Measurements from ENCODE around the gene CD3E. TPM values are rescaled to one million over a fixed set of nuclear protein-coding genes. Genes with fewer than 3 reads are reported as not detected.

CD3E gene
- total RNA-seq, 6 donors from 2014 or later: 3.9 to 13.6 (median 9.1) TPM

- Histone ChIP-seq H3K9me3 (no peaks in the 10 kb centered on the region), H3K27me3 (no peaks in the 10 kb centered on the region), H3K4me1 (peaks cover 0 to 19% (median 9%) of the 10 kb centered on the region in 4 donors), H3K36me3 (no peaks in the 10 kb centered on the region), H3K27ac (no peak overlapping the region), H3K4me3 (no peak overlapping the region)
- TF ChIP-seq, protein P1, sequence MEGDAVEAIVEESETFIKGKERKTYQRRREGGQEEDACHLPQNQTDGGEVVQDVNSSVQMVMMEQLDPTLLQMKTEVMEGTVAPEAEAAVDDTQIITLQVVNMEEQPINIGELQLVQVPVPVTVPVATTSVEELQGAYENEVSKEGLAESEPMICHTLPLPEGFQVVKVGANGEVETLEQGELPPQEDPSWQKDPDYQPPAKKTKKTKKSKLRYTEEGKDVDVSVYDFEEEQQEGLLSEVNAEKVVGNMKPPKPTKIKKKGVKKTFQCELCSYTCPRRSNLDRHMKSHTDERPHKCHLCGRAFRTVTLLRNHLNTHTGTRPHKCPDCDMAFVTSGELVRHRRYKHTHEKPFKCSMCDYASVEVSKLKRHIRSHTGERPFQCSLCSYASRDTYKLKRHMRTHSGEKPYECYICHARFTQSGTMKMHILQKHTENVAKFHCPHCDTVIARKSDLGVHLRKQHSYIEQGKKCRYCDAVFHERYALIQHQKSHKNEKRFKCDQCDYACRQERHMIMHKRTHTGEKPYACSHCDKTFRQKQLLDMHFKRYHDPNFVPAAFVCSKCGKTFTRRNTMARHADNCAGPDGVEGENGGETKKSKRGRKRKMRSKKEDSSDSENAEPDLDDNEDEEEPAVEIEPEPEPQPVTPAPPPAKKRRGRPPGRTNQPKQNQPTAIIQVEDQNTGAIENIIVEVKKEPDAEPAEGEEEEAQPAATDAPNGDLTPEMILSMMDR (IDR thresholded peaks at IDR 0.05): no peak
- TF ChIP-seq POLR2AphosphoS5 (IDR thresholded peaks at IDR 0.05) (no peak), EP300 (IDR thresholded peaks at IDR 0.05) (no peak), POLR2A (IDR thresholded peaks at IDR 0.05) (no peak)
- 73 to 84% methylated on average over 1 of the region's 1 CpG for WGBS, 2 donors
- DNase-seq (no peak), ATAC-seq (ENCODE audit: low FRiP score in 2 of 2) (no peak)
Measured at GRCh38 chr11:118281284-118281683, 23.2 kb upstream of the CD3E start.

- H3K27ac ChIP-seq: no peak overlapping the region
- H3K4me1 ChIP-seq: peaks cover 0 to 7% (median 2%) of the 10 kb centered on the region in 4 donors
- H3K36me3 ChIP-seq: no peaks in the 10 kb centered on the region
- TF ChIP-seq EP300 (IDR thresholded peaks at IDR 0.05) (no peak), POLR2A (IDR thresholded peaks at IDR 0.05) (no peak), POLR2AphosphoS5 (IDR thresholded peaks at IDR 0.05) (no peak)
- TF ChIP-seq, protein P1 (IDR thresholded peaks at IDR 0.05): no peak
- H3K4me3 ChIP-seq: no peak overlapping the region
- no peak for DNase-seq
- WGBS, 2 donors: 77 to 78% methylated on average over 6 of the region's 6 CpGs
- H3K27me3 ChIP-seq: no peaks in the 10 kb centered on the region
- ATAC-seq (ENCODE audit: low FRiP score in 2 of 2): no peak
- no peaks in the 10 kb centered on the region for H3K9me3 ChIP-seq
Measured at GRCh38 chr11:118282606-118283005, 21.9 kb upstream of the CD3E start.

DNA sequence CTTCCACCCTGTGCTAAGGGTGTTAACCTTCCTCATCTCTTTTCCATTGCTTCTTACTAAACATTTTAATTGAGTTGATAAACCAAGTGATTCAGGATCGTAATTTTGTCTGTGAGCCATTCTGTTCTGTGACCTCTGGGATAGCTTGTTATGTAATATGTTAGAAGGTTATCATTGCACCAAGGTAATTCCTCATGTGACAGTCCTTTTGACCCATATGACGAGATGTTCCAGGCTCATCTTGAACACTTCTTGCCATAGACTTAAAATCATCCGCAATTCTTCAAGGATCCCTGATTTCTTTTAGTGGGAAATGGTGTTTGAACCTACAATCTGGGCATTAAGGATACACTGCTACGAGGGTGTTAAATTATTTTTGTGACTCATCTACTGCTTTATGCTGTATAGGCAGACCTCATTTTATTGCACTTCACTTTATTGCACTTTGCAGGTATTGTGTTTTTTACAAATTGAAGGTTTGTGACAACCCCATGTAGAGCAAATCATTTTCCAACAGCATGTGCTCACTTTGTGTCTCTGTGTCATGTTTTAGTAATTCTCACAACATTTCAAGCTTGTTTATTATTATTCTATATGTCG lies 21.4 kb upstream of the CD3E start:
- no peak overlapping the region for H3K27ac ChIP-seq
- no peak for DNase-seq
- H3K9me3 ChIP-seq: no peaks in the 10 kb centered on the region
- H3K27me3 ChIP-seq: no peaks in the 10 kb centered on the region
- H3K4me1 ChIP-seq: peaks cover 0 to 3% (median 0%) of the 10 kb centered on the region in 4 donors
- TF ChIP-seq, protein P1 (IDR thresholded peaks at IDR 0.05): no peak
- TF ChIP-seq POLR2A (IDR thresholded peaks at IDR 0.05) (no peak), POLR2AphosphoS5 (IDR thresholded peaks at IDR 0.05) (no peak), EP300 (IDR thresholded peaks at IDR 0.05) (no peak)
- no peak overlapping the region for H3K4me3 ChIP-seq
- 83 to 87% methylated on average over 5 of the region's 5 CpGs for WGBS, 2 donors
- no peaks in the 10 kb centered on the region for H3K36me3 ChIP-seq
- no peak for ATAC-seq (ENCODE audit: low FRiP score in 2 of 2)

- no peak for DNase-seq
- TF ChIP-seq POLR2AphosphoS5 (IDR thresholded peaks at IDR 0.05) (no peak), EP300 (IDR thresholded peaks at IDR 0.05) (no peak), POLR2A (IDR thresholded peaks at IDR 0.05) (no peak)
- TF ChIP-seq, protein P1 (IDR thresholded peaks at IDR 0.05): no peak
- Histone ChIP-seq H3K27me3 (no peaks in the 10 kb centered on the region), H3K9me3 (no peaks in the 10 kb centered on the region), H3K4me3 (no peak overlapping the region), H3K4me1 (peaks cover 0 to 3% (median 0%) of the 10 kb centered on the region in 4 donors), H3K36me3 (no peaks in the 10 kb centered on the region), H3K27ac (no peak overlapping the region)
- 58 to 69% methylated on average over 4 of the region's 4 CpGs for WGBS, 2 donors
- no peak for ATAC-seq (ENCODE audit: low FRiP score in 2 of 2)
Measured at GRCh38 chr11:118283756-118284350, 20.7 kb upstream of the CD3E start.

DNA sequence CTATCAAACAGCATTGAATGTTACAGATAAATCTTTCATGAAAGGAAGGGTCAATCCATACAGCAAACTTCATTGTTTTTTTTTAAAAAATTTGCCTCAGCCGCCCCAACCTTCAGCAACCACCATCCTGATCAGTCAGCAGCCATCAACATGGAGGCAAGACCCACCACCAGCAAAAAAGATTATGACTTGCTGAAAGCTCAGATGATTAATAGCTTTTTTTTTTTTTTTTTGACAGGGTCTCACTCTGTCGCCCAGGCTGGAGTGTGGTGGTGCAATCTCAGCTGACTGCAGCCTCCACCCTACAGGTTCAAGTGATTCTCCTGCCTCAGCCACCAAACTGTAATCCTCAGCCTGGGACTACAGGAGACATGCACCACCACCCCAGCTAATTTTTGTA lies 18.0 kb upstream of the CD3E start:
- DNase-seq (no peak), ATAC-seq (ENCODE audit: low FRiP score in 2 of 2) (no peak)
- no peaks in the 10 kb centered on the region for H3K36me3 ChIP-seq
- no peaks in the 10 kb centered on the region for H3K4me1 ChIP-seq
- H3K27ac ChIP-seq: no peak overlapping the region
- H3K27me3 ChIP-seq: no peaks in the 10 kb centered on the region
- TF ChIP-seq POLR2AphosphoS5 (IDR thresholded peaks at IDR 0.05): no peak
- TF ChIP-seq, protein P1 (IDR thresholded peaks at IDR 0.05): no peak
- TF ChIP-seq EP300 (IDR thresholded peaks at IDR 0.05): no peak
- TF ChIP-seq POLR2A (IDR thresholded peaks at IDR 0.05): no peak
- 86 to 91% methylated on average over 2 of the region's 2 CpGs for WGBS, 2 donors
- H3K9me3 ChIP-seq: no peaks in the 10 kb centered on the region
- H3K4me3 ChIP-seq: no peak overlapping the region

Measured in upper lobe of left lung (tissue), 6 donors.